Sigmoid colon (tissue), 3 donors: ENCODE measurements around the gene PLA2G4F.

Source experiments
- CTCF ChIP-seq, 4 experiments: fragments of 450-650 bp in 3 of 4; fragments of 200-600 bp in 1 of 4; IDR thresholded peaks; one replicate each; pipeline ENCODE4 v1.5.1; 2016 to 2019; ENCODE audit warnings: antibody characterized with exemption in 4 of 4, mild to moderate bottlenecking in 3 of 4, moderate library complexity in 2 of 4
- POLR2A ChIP-seq, 2 donors: fragments of 450-650 bp; IDR thresholded peaks; one replicate each; pipeline ENCODE4 v1.6.1; 2016; ENCODE audit warnings: antibody characterized with exemption in 2 of 2, mild to moderate bottlenecking in 2 of 2, moderate library complexity in 2 of 2

GRCh38 chr15:42108806-42109205 is 47.6 kb downstream of the PLA2G4F start:
- TF ChIP-seq CTCF (IDR thresholded peaks at IDR 0.05): no peak
- TF ChIP-seq POLR2A (IDR thresholded peaks at IDR 0.05): no peak
